DOHH2 (cell line): ENCODE measurements around the gene MSX1.

ENCODE experiments used
- H3F3A ChIP-seq: fragments of 200-600 bp; sonication (generic), shearing (Covaris generic); 2 replicates; pipeline ENCODE4 v1.6.0; 2016; ENCODE audit warnings: antibody characterized with exemption, mild to moderate bottlenecking; ENCODE audit not compliant: control insufficient read depth, insufficient read depth
- H3K27ac ChIP-seq: fragments of 200-600 bp; sonication (generic); 2 replicates; pipeline ENCODE4 v1.5.1; 2014; ENCODE audit warnings: low read depth, mild to moderate bottlenecking, low read length, moderate library complexity
- H3K27me3 ChIP-seq: fragments of 200-600 bp; sonication (generic); 2 replicates; pipeline ENCODE4 v1.6.1; 2014; ENCODE audit warnings: mild to moderate bottlenecking, low read length, mixed read lengths; ENCODE audit not compliant: control insufficient read depth
- H3K36me3 ChIP-seq: fragments of 200-600 bp; sonication (generic); 2 replicates; pipeline ENCODE4 v1.6.1; 2014; ENCODE audit warnings: mild to moderate bottlenecking, low read length, moderate library complexity, mixed read lengths; ENCODE audit not compliant: control insufficient read depth
- H3K4me1 ChIP-seq: fragments of 200-600 bp; sonication (generic); 2 replicates; pipeline ENCODE4 v1.6.1; 2014; ENCODE audit warnings: mild to moderate bottlenecking, low read length, mixed read lengths; ENCODE audit not compliant: control insufficient read depth
- H3K4me2 ChIP-seq: fragments of 200-600 bp; sonication (generic); 2 replicates; pipeline ENCODE4 v1.6.0; 2014; ENCODE audit warnings: mild to moderate bottlenecking, low read length, moderate library complexity
- H3K4me3 ChIP-seq: fragments of 200-600 bp; sonication (generic); 2 replicates; pipeline ENCODE4 v1.5.1; 2014; ENCODE audit warnings: mild to moderate bottlenecking, low read length, mixed read lengths
- H3K79me2 ChIP-seq: fragments of 200-600 bp; sonication (generic); 2 replicates; pipeline ENCODE4 v1.6.1; 2014; ENCODE audit warnings: mild to moderate bottlenecking, low read length, mixed read lengths; ENCODE audit not compliant: control insufficient read depth
- H3K9me2 ChIP-seq: fragments of 200-600 bp; sonication (generic); replicated peaks from 2 replicates; pipeline ENCODE4 v1.6.1; 2014; ENCODE audit warnings: mild to moderate bottlenecking, low read length, mixed read lengths; ENCODE audit not compliant: control insufficient read depth
- H3K9me3 ChIP-seq: fragments of 200-600 bp; sonication (generic); 2 replicates; pipeline ENCODE4 v1.6.1; 2014; ENCODE audit warnings: antibody characterized with exemption, low read length, mixed read lengths; ENCODE audit not compliant: control insufficient read depth, insufficient read depth
- H4K20me1 ChIP-seq: fragments of 200-600 bp; sonication (generic); 2 replicates; pipeline ENCODE4 v1.6.0; 2014; ENCODE audit warnings: low read depth, mild to moderate bottlenecking, antibody characterized with exemption, low read length, moderate library complexity; ENCODE audit not compliant: control insufficient read depth, insufficient read depth
- CTCF ChIP-seq: fragments of 200-600 bp; sonication (generic); IDR thresholded peaks from one replicate; pipeline ENCODE4 v1.5.1; 2014; ENCODE audit warnings: antibody characterized with exemption, mild to moderate bottlenecking, low read depth, low read length; ENCODE audit not compliant: poor library complexity, severe bottlenecking
- EZH2phosphoT487 ChIP-seq: fragments of 200-600 bp; sonication (generic); IDR thresholded peaks from 2 replicates; pipeline ENCODE4 v1.6.1; 2017; ENCODE audit warnings: borderline replicate concordance, mild to moderate bottlenecking, antibody characterized with exemption, low read length, moderate library complexity, mixed read lengths

Gene MSX1

GRCh38 chr4:4852591-4853362 lies 6.7 kb upstream of the MSX1 start:
- Histone ChIP-seq H3K36me3 (no peaks in the 10 kb centered on the region), H3K9me2 (no peaks in the 10 kb centered on the region), H3K27ac (no peak overlapping the region), H3K4me3 (peak overlapping the region; percentile 60), H3K4me1 (peaks cover 26% of the 10 kb centered on the region), H3F3A (no peaks in the 10 kb centered on the region), H3K9me3 (no peaks in the 10 kb centered on the region), H4K20me1 (no peaks in the 10 kb centered on the region), H3K27me3 (peaks cover 55% of the 10 kb centered on the region), H3K79me2 (no peaks in the 10 kb centered on the region), H3K4me2 (peak overlapping the region; percentile 66)
- TF ChIP-seq EZH2phosphoT487 (peak; percentile 64; the same call in 1 of the 2 replicates), CTCF (no peak)

DNA sequence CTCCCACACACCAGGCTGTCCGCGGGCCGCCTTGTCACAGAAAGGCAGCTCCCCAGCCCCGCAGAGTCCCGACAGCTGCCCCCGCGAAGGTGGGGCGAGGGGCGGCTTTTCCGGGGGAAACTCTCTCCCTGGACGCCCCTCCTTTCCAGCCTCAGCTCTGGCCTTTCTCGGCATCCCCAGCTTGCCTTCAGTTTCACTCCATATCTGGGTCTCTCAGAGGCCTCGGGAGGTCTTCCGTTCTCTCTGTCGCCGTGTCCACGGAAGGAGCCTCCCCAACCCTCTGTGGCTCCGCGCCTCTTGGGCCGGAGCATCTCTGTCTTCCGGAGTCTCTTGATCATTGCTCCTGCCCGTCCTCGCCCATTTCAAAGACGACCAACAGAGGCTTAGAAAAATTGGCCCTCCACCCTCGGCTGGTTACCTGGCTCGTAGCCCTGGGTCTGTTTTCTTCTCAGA lies 6.1 kb upstream of the MSX1 start:
- Histone ChIP-seq H3K9me2 (no peaks in the 10 kb centered on the region), H3K9me3 (no peaks in the 10 kb centered on the region), H3K79me2 (no peaks in the 10 kb centered on the region), H3K4me3 (peak overlapping the region; percentile 60), H3K27ac (no peak overlapping the region), H3K36me3 (no peaks in the 10 kb centered on the region), H3F3A (no peaks in the 10 kb centered on the region; the same call in 1 of the 2 replicates), H4K20me1 (no peaks in the 10 kb centered on the region), H3K4me1 (peaks cover 30% of the 10 kb centered on the region), H3K27me3 (peaks cover 55% of the 10 kb centered on the region), H3K4me2 (peak overlapping the region; percentile 66)
- no peak for TF ChIP-seq EZH2phosphoT487
- no peak for TF ChIP-seq CTCF

GRCh38 chr4:4853921-4854648 lies 5.4 kb upstream of the MSX1 start:
- H3K36me3 ChIP-seq, result no peaks in the 10 kb centered on the region
- H3F3A ChIP-seq, result peaks cover 2% of the 10 kb centered on the region
- peaks cover 55% of the 10 kb centered on the region for H3K27me3 ChIP-seq
- H3K4me3 ChIP-seq, result peak overlapping the region; percentile 60; the same call in 1 of the 2 replicates
- no peaks in the 10 kb centered on the region for H4K20me1 ChIP-seq
- no peaks in the 10 kb centered on the region for H3K79me2 ChIP-seq
- no peaks in the 10 kb centered on the region for H3K9me2 ChIP-seq
- TF ChIP-seq CTCF, result no peak
- TF ChIP-seq EZH2phosphoT487, result no peak
- H3K27ac ChIP-seq, result no peak overlapping the region
- peak overlapping the region; percentile 66 for H3K4me2 ChIP-seq
- H3K9me3 ChIP-seq, result no peaks in the 10 kb centered on the region
- peaks cover 36% of the 10 kb centered on the region for H3K4me1 ChIP-seq
